PC-9 (cell line): ENCODE measurements around the gene CD300A. TPM values are rescaled to one million over a fixed set of nuclear protein-coding genes. Genes with fewer than 3 reads are reported as not detected.
A peak's percentile ranks its signal among the peaks of the same experiment; 100 is the strongest.

Experiments used
- BruUV-seq: library from RNA; stranded (reverse); fragments of 400-500 nt; replicated peaks from 2 replicates; lab custom pipeline; 2021; lab: Mats Ljungman, UMichigan
- CTCF ChIA-PET: fragments of 300-600 bp; sonication (Branson Sonifier 250); formaldehyde crosslinking; loops from one replicate; lab custom pipeline; 2022; ENCODE audit warnings: antibody characterized with exemption; lab: Charles Lee
- POLR2A ChIA-PET: fragments of 300-600 bp; sonication (Branson Sonifier 250); formaldehyde crosslinking; loops from one replicate; lab custom pipeline; 2022; ENCODE audit warnings: antibody characterized with exemption; ENCODE audit not compliant: unreplicated experiment; lab: Charles Lee
- DNase-seq, 2 experiments: peaks; one replicate each; pipeline versions ENCODE4 v3.0.0 to v3.0.0-alpha.2; 2015 to 2022; ENCODE audit warnings: mixed read lengths in 1 of 2
- H2AFZ ChIP-seq: fragments of 200-600 bp; sonication (generic); 2 replicates; pipeline ENCODE4 v1.8.1; 2017; ENCODE audit warnings: antibody characterized with exemption
- H3F3A ChIP-seq: fragments of 200-600 bp; sonication (generic); 2 replicates; pipeline ENCODE4 v1.8.1; 2017; ENCODE audit warnings: antibody characterized with exemption, mild to moderate bottlenecking, low read depth; ENCODE audit not compliant: insufficient read depth
- H3K27ac ChIP-seq: fragments of 200-600 bp; sonication (generic); 2 replicates; pipeline ENCODE4 v1.6.1; 2016; ENCODE audit warnings: mixed run types
- H3K27me3 ChIP-seq: fragments of 200-600 bp; sonication (generic); 2 replicates; pipeline ENCODE4 v1.6.1; 2016; ENCODE audit warnings: low read depth, mixed run types; ENCODE audit not compliant: insufficient read depth
- H3K36me3 ChIP-seq: fragments of 200-600 bp; sonication (generic); 2 replicates; pipeline ENCODE4 v1.6.1; 2016; ENCODE audit warnings: low read depth, mixed run types
- H3K4me1 ChIP-seq: fragments of 200-600 bp; sonication (generic); replicated peaks from 2 replicates; pipeline ENCODE4 v1.6.1; 2016; ENCODE audit warnings: mixed run types; ENCODE audit not compliant: insufficient read depth
- H3K4me2 ChIP-seq: fragments of 200-600 bp; sonication (generic); 2 replicates; pipeline ENCODE4 v1.6.1; 2017; ENCODE audit warnings: mixed run types
- H3K4me3 ChIP-seq: fragments of 200-600 bp; sonication (generic); 2 replicates; pipeline ENCODE4 v1.6.1; 2016; ENCODE audit warnings: mixed run types
- H3K79me2 ChIP-seq: fragments of 200-600 bp; sonication (generic); 2 replicates; pipeline ENCODE4 v1.6.1; 2017; ENCODE audit warnings: low read depth, mixed run types
- H3K9me2 ChIP-seq: fragments of 200-600 bp; sonication (generic); 2 replicates; pipeline ENCODE4 v1.8.1; 2017; ENCODE audit warnings: mild to moderate bottlenecking; ENCODE audit not compliant: insufficient read depth
- H3K9me3 ChIP-seq: fragments of 200-600 bp; sonication (generic); 2 replicates; pipeline ENCODE4 v1.8.1; 2016; ENCODE audit warnings: low read depth; ENCODE audit not compliant: insufficient read depth
- H4K20me1 ChIP-seq: fragments of 200-600 bp; sonication (generic); 2 replicates; pipeline ENCODE4 v1.8.1; 2017; ENCODE audit not compliant: insufficient read depth
- EZH2 ChIP-seq: fragments of 200-600 bp; sonication (generic); IDR thresholded peaks from 2 replicates; pipeline ENCODE4 v1.8.0; 2017; ENCODE audit warnings: antibody characterized with exemption, low read depth
- intact Hi-C: fragments of 100-400 bp; cut with micrococcal nuclease; formaldehyde crosslinking; loops from one replicate; pipeline ENCODE4 v1.10.0; 2022; ENCODE audit not compliant: unreplicated experiment
- total RNA-seq: library from RNA; stranded (reverse); gene quantifications from 2 replicates; pipeline ENCODE4 v1.2.3, GENCODE V29; 2021
- TF ChIP-seq, protein P1 (sequence below): fragments of 200-600 bp; sonication (generic); conservative IDR thresholded peaks from 2 replicates; pipeline ENCODE4 v1.6.1; 2017; ENCODE audit warnings: mixed run types, antibody characterized with exemption, mild to moderate bottlenecking, moderate library complexity

CD300A gene
- total RNA-seq, 1 experiment from 2014 or later: not detected

DNA sequence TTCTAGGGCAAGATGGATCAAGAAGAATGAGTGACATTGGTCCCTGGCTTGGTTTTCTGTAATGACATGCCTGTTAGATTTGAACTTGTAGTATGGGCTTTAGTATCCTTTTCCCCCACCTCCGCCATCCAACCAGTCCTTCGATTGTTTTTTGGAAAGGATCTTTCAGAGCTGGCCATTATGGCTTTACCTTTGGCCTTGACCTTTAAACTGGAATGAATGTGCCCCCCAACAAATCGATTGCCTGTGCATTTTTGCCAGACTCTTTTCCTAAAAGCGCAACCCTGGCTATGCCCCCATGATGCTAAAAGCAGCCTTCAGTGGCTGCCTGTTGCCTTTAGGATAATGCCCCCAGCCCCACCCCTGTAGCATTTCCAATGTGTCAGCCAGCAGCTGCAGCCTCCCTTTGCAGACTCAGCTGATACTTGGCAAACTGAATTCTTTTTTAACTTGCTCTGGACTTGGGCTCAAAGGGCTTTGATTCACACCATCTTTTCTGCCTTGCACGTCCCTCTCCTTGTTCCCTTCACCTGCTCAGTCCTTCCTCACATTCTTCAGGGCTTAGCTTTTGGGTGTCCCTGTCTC, 30.6 kb upstream of the CD300A start:
- Histone ChIP-seq H3F3A (peaks cover 8% of the 10 kb centered on the region; the same call in 1 of the 2 replicates), H3K9me3 (peaks cover 16% of the 10 kb centered on the region), H3K9me2 (no peaks in the 10 kb centered on the region), H3K27me3 (no peaks in the 10 kb centered on the region), H4K20me1 (peaks cover 10% of the 10 kb centered on the region), H3K36me3 (peaks cover 10% of the 10 kb centered on the region; the same call in 1 of the 2 replicates), H3K27ac (no peak overlapping the region), H3K4me2 (no peak overlapping the region), H2AFZ (no peak overlapping the region), H3K79me2 (peaks cover 13% of the 10 kb centered on the region; the same call in 1 of the 2 replicates), H3K4me1 (no peaks in the 10 kb centered on the region), H3K4me3 (no peak overlapping the region)
- DNase-seq: no peak
- TF ChIP-seq EZH2: no peak
- TF ChIP-seq, protein P1, sequence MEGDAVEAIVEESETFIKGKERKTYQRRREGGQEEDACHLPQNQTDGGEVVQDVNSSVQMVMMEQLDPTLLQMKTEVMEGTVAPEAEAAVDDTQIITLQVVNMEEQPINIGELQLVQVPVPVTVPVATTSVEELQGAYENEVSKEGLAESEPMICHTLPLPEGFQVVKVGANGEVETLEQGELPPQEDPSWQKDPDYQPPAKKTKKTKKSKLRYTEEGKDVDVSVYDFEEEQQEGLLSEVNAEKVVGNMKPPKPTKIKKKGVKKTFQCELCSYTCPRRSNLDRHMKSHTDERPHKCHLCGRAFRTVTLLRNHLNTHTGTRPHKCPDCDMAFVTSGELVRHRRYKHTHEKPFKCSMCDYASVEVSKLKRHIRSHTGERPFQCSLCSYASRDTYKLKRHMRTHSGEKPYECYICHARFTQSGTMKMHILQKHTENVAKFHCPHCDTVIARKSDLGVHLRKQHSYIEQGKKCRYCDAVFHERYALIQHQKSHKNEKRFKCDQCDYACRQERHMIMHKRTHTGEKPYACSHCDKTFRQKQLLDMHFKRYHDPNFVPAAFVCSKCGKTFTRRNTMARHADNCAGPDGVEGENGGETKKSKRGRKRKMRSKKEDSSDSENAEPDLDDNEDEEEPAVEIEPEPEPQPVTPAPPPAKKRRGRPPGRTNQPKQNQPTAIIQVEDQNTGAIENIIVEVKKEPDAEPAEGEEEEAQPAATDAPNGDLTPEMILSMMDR: no peak
- no TSS peak for BruUV-seq
- CTCF ChIA-PET: interaction anchor here (1.2 kb wide), 1 partner anchor 57 kb away, joined by 3 read pairs; no protein-coding TSS in a partner anchor
- intact Hi-C loops: no loop called here
- POLR2A ChIA-PET: no interaction called here

GRCh38 chr17:74437702-74438101, 28.7 kb upstream of the CD300A start:
- no TSS peak for BruUV-seq
- no peak for DNase-seq
- Histone ChIP-seq H2AFZ (no peak overlapping the region), H3K27me3 (no peaks in the 10 kb centered on the region), H3K36me3 (peaks cover 10% of the 10 kb centered on the region; the same call in 1 of the 2 replicates), H3K9me3 (peaks cover 16% of the 10 kb centered on the region), H4K20me1 (peaks cover 10% of the 10 kb centered on the region), H3K4me1 (peaks cover 6% of the 10 kb centered on the region), H3K4me2 (no peak overlapping the region), H3K27ac (no peak overlapping the region), H3F3A (peaks cover 5% of the 10 kb centered on the region), H3K9me2 (no peaks in the 10 kb centered on the region), H3K79me2 (peaks cover 10% of the 10 kb centered on the region; the same call in 1 of the 2 replicates), H3K4me3 (no peak overlapping the region)
- POLR2A ChIA-PET: interaction anchor here (0.7 kb wide), 1 partner anchor 1946 kb away, joined by 4 read pairs; no protein-coding TSS in a partner anchor
- CTCF ChIA-PET: interaction anchor here (0.6 to 0.7 kb wide), 2 partner anchors 340 to 1021 kb away, joined by 3 to 4 read pairs; no protein-coding TSS in a partner anchor
- TF ChIP-seq EZH2: no peak
- TF ChIP-seq, protein P1: peak; percentile 82
- intact Hi-C loops: no loop called here

GRCh38 chr17:74439691-74440567, 26.5 kb upstream of the CD300A start:
- CTCF ChIA-PET: no interaction called here
- POLR2A ChIA-PET: no interaction called here

More at GRCh38 chr17:74439691-74440567, 26.5 kb upstream of the CD300A start:
- Histone ChIP-seq H3K79me2 (no peaks in the 10 kb centered on the region; the same call in 1 of the 2 replicates), H3K27ac (no peak overlapping the region), H2AFZ (no peak overlapping the region), H3K9me2 (no peaks in the 10 kb centered on the region), H3K27me3 (no peaks in the 10 kb centered on the region), H3K4me3 (no peak overlapping the region), H3K9me3 (peaks cover 16% of the 10 kb centered on the region), H3K4me1 (peaks cover 14% of the 10 kb centered on the region), H3K4me2 (no peak overlapping the region), H3K36me3 (peaks cover 10% of the 10 kb centered on the region; the same call in 1 of the 2 replicates), H4K20me1 (peaks cover 10% of the 10 kb centered on the region), H3F3A (peaks cover 5% of the 10 kb centered on the region)
- TF ChIP-seq, protein P1: no peak
- no peak for TF ChIP-seq EZH2
- intact Hi-C loops: no loop called here
- no peak for DNase-seq
- no TSS peak for BruUV-seq
